G401.6 (cell line): ENCODE data around the gene ABHD2.
"Not testable (repeated sequence)": the region's sequence is repeated elsewhere in the genome, so short reads cannot be mapped to it uniquely, and the experiment has no call there.

ENCODE experiments used
- FAIRE-seq: peaks from 2 replicates; lab custom pipeline; 2012; peaks lifted over from hg19 to GRCh38; lab: Jason Lieb, UNC

Gene ABHD2

DNA sequence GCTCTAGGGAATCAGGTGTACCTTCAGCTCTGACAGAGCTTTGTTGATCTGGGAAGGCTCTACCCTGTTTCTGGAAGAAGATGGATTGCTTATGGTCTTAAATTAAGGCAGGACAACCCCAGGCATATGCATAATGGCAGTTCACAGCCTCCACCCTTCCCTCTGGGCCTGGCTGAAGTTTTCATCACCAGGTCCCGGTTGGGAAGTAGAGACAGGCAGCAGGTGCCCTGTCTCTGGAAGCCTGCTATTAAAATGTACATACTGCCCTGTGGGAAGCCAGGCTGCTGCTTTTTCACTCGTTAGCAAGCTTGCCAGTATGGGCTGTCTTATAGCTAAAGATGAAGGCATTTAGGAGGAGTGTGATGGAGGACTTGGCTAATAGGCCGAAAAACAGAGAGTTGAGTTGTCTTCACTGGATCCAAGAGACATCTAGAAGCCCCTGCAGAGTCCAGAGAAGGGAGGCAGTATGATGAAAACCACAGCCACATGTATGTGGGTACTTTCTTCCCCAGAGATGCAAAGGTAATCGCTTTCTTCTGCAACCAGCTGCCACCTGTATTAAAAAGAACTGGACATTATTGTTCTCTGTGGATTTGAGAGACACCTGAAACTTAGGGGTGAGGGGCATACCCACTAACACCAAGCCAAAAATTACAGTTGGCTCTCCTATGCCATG lies 34.4 kb downstream of the ABHD2 start:
- no peak for FAIRE-seq

DNA sequence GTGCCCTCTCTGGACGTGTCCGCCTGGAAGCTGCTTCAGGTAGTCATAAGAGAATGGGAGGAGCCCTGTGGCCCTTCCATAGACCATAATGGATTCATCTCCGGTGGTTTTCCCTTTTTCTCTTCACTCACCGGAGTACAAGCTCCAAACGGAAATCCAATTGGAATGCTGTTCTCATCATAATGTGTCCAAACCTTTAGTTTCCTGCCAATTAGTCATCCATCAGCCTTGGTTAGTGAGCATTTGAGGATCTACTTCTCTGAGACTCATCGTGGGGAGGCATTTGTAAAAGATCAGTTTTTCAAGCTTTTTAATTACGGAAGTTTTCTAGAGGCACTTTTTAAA lies 34.9 kb downstream of the ABHD2 start:
- no peak for FAIRE-seq

DNA sequence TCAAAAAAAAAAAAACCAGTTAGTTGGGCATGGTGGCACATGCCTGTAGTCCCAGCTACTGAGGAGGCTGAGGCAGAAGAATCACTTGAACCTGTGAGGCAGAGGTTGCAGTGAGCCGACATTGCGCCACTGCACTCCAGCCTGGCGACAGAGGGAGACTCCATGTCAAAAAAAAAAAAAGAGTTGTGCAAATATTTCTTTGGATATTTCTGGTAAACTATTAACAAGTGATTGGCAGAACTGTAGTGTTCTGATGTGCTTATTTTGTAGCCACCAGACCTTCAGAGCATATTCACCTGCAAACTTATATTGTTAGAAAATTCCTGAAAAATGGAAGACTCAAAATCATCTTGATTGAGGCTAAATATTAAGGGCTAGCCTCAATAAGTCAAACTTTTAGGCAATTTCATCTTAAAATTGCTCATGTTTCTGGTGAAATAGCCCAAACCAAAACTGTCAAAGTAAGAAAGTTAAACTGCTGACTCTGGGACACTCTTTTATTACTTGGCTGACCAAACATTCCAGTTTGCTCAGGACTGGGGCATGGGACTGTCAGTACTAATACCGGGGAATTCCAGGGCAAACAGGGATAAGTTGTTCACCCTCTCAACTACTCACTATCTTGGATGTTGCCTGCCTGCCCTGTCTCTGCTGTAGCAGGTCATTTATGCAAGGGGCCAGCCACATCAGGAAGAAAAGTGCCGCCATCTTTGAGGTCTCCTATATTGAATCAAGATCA lies 37.0 kb downstream of the ABHD2 start:
- no peak for FAIRE-seq

DNA sequence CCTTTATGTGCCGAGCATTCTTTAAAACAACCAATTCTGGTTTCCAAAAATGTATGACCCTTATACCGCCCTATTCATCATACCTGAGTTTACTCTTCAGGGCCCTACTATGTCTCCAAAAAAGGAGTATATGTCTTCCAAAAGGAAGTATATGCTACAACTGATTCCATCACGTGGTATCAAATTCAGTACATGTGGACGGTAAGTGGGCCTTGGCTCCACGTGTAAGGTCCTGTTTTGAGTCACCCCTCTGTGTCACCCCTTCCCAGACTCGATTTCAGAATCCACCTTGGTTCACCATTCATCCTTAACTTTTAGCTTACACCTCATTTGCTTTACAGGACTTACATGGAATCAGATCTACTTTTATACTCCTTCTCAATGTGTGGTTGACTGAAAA lies 37.8 kb downstream of the ABHD2 start:
- FAIRE-seq: no peak

DNA sequence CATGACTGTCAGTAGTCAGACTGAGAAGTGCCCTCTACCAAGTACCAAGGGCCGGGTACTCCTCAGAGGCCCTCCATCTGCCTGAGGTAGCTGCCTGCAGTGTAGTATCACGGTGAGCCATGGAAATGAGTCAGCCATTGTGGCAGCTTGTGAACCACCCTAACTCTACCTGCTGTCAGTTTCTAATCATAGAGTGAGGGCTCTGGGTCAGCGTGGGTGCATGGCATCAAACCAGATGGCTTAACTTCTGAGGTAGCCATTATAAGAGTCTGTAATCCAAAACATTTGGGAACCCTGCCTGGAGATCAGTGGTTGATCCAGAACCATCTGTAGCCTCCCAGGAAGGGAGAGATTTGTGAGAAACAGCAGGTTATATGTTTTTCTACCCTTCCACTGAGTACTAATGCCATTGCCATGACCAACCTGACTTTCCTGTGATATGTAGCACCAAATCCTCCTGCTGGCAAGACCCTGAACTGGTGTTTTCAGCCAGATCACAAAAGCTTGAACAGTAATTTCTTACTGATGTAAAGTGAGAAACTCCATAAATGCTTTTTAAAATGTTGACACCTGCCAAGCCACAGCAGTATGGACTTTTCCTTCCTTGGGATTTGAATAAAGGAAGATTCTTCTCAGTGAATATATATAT lies 38.9 kb downstream of the ABHD2 start:
- FAIRE-seq: no peak

DNA sequence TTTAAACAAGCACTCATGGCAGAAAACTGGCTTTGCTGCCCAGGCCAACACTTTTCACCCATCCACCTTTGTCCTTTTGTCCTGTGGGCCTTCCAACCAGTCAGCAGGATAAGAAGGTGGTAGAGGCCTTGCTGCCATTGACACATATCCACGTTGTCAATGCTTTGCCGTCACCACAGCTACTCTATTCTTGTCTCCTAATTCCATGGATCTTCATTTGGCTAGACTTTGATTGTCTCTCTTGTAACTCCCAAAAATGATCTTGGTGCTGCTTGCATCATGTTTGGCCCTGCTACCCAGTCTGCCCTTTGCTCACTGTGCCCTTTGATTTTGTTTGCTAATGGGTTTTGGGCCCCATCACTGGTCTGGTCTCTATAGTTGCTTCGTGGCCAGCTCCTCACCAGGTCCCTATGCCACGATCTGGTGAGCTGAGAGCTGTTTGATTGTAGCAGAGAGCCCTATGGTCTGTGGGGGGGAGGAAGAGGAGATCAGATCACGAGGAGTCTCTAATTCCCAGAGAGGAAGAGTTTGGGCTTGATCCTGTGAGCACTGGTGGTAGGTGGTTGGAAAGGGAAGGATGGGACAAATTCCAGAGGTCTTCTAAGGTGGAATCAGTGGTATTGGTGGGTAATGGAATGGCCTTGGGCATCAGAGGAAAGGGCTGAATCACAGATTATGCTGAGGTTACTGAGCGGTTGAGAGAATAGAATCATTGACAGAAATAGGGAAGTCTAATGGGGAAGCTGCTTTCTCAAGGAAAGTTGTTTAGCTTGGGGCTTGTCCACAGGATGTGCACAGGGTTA lies 40.3 kb downstream of the ABHD2 start:
- FAIRE-seq: no peak

DNA sequence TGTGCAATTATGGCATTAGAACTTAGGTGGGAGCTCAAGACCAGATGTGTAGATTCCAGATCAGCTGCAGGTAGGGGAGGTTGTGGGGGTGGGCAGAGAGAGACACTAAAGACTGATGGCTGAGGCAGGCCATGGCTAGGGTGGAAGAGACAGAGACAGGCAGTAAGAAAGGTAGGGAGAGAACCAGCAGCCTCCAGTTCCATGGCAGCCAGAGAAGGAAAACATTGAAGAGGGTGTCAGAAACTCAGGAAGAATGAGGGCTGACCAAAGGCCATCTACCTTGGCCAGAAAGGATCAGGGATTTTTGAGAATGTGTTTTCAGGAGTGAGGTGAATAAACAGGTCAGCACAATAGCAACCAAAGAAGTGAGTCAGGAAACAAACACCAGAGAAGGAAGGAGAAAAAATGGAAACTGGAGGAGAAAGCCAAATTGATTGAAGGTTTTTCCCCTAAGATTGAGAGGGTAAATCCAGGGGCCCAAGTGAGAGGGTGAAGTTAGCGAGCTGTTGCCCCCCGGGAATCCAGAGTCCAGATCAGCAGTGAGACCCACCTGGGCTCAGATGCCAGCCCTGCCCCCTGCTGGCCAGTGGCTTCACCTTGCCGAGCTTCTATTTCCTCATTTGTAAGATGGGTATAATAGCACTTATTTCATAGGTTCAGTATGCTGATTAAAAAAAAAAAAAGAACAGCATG lies 41.0 kb downstream of the ABHD2 start:
- no peak for FAIRE-seq

DNA sequence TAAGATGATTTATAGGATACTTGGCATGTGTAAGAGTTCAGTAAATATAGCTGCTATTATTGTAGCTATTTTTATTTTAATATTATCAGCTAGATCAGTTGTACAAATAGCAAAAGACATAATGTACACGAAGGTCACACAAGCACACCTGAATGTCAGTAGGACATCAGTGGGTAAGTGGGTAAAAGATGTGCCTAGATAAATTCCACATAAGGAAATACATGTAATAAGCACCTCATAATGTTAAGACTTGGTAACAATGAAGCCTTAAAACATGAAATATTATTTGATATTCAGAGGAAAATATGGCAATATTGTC lies 41.5 kb downstream of the ABHD2 start:
- FAIRE-seq: no peak

DNA sequence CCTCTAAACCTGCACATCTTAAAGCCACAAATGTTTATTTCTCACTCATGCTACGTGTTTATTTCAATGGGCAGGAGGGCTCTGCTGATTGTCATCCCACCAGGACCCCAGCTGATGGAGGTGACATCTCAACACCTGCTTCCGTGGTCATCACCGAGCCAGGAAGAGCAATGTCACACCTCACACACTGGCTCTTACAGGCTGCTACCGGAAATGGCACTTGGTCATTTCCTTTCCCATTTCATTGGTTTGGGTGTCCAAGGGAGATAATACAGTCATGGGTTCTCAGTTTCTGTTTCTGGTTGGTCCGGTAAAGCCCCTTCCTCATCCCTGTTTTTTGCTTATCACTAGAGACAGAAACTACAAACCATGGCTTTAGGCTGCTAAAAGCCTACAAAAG lies 41.9 kb downstream of the ABHD2 start:
- FAIRE-seq: no peak

DNA sequence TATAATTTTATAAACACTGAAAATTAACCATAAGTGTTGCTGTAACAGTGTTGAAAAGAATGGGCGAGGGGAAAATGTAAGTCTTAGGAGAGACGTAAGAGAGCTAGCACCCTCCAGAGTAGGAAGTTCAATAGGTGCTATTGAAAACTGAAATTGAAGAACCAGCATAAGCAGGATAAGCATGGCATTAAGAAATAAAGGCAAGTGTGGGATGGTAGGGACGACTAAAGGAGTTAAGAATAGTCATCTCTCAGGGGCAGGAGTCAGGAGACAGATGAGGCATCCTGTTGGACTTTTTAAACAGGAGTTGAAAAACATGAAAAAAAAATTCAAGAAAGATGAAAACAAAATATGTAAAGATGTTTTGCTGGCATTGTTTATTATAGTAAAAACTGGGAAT lies 43.5 kb downstream of the ABHD2 start:
- no peak for FAIRE-seq

DNA sequence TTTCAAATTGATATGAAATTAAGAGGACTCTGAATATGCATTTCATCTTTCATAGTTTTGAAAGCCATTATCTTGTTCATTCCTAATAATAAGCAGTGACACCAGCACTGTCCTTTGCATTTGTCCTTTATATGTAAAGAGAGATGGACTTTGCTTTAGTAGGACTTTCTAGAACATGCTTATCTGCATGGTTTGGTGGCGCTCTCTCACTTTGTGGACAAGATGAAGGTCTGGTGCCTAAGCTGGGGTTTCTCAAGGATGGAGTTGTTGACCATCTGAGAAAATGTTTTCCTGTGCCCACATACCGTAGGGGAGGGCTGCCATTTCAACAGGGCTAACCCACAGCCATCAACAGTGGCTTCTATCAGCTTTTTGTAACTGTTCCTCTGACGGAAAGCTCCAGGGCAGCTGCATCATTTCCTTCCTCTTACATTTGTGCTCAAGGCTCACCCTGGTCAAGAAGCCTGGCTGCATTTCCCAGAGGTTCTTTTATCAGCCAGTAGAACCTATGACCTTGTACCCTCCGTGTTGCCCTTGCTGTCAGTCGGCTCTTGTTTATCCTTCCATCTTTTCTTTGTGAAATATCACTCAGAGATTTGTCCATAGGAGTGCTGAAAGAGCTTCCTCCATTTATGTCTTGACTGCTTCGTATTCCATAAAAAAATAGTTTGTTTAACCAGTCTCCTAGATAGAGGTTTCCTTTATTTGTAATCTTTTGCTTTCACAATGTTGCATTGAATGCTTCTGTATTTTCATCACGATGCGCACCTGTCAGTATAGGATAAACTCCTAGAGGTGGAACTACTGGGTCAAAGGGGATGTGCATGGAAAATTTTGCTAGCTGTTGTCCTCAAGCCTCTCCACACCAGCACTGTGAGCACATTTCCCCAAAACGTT lies 44.6 kb downstream of the ABHD2 start:
- FAIRE-seq: no peak

DNA sequence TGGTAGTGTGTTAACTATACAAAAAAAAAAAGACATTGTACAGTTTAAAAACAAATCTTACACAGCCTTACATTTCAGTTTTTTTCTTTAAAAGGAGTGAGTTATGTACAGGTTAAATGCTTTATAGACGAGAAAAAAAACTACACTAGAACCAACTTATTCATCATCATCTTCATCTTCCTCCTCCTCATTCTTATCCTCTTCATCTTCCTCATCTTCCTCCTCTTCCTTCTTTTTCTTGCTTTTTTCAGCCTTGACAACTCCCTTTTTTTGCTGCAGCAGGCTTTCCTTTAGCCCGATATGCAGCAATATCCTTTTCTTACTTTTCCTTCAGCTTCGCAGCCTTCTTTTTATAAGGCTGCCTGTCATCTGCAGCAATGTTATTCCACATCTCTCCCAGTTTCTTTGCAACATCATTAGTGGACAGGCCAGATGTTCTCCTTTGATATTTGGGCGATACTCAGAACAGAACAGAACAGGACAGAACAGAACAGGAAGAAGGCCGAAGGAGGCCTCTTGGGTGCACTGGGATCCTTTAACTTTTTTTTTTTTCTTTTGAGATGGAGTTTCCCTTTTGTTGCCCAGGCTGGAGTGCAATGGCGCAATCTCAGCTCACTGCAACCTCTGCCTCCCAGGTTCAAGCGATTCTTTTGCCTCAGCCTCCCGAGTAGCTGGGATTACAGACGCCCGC lies 47.3 kb downstream of the ABHD2 start:
- not testable (repeated sequence) for FAIRE-seq

DNA sequence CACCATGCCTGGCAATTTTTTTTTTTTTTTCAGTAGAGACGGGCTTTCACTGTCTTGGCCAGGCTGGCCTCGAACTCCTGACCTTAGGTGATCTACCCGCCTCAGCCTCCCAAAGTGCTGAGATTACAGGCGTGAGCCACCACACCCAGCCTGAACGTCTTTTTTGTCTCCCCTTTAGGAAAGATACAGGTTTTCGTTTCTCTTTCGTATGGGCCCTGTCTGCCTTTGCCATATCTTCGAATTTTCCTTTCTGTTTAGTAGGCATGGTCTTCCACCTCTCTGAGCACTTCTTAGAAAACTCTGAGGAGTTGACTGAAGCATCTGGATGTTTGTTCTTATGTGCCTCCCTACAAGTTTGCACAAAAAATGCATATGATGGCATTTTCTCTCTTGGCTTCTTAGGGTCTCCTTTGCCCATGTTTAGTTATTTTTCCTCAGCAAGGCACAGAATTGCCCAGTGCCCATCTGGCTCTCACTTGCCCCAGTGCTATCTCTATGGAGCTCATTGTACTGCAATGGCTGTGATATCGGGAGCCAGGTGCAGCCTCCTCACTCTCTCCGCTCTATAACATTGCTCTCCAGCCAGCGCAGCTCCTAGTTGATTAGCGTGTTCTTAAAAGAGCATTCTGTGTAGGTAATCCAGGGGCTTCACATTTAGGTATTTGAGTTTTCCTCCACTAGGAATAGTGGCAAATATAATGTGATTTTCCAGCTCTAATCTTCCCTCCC lies 48.0 kb downstream of the ABHD2 start:
- no peak for FAIRE-seq

DNA sequence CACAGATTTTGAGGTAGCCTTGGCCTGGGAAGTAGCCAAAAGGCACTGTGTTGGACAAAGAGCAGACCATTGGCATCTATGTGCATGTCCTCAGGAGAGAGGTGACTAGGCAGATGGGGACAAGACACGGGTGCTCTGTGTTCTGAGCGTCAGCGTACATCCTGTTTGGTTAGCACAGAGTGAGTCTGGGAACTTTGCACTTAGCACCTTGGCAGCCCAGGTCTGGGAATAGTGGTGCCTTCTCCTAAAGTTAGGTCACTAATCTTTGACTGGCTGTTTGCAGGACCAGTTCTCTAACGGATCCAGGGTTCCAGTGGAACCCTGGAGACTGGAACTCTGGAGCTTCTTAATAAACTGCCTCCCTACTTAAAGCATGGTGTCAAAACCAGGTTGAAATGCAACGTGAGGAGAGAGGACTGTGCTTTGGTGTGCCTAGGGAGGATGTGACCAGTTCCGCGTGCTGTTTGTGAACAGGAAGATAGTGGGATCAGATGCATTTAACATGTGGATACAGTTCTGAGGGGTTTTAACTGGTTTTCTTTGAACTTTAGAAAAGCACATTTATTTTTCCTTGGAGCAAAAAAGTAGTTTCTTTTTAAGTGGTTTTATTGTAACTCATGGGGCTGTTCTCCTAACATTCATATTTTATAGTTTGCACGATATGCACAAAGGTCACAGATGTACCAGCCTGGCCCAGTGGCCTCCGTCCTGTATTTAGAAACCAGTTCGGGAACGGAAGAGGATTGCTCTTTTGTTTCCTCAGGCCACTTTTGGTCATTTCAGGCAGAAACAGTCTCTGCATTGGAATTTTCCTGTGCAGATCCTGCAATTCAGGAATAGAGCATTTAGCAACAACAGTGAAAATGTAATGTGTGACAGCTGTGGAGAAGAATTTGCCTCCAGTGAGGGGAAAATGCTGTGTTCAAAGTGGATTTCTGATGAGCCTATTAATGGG lies 48.8 kb downstream of the ABHD2 start:
- FAIRE-seq: no peak

DNA sequence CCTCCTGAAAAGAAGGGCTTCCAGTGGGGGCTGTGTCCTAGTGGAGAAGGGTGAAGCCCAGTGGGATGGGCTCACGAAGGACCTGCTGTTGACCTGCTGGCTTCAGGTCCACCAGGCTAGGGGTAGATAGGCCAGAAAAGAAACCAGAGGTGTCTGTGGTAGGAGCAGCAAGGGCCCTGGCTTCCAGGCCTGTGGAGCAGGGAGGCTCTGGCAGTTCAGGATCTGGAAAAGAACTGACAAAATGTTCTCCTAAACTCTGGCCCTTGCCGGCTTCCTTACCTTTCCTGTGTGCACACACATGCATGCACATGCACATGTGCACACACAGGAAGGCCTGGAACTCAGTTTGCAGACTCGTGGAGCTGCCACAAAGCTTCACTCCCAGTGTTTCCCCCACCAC lies 49.7 kb downstream of the ABHD2 start:
- no peak for FAIRE-seq

DNA sequence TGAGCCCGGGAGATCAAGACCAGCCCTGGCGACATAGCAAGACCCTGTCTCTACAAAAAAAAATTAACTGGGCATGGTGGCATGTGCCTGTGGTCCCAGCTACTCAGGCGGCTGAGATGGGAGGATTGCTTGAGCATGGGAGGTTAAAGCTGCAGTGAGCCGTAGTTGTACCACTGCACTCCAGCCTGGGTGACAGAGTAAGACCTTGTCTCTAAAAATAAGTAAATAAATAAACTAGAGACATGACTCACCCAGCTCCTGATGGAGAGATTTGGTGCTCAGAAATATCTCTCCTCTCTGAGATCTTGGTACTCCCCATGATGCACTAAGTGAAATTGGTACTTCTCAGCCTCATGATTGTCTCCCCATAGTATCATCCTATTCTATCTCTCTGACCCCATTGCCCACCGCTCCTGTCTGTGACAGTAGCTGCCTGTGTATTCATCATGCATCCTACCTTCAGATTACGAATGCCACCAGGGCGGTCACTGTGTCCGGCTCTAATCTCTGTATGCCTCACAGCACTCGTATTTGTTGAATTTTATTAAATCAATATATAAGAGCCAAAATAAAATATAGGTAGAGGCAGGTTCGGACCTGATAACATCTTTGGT lies 50.9 kb downstream of the ABHD2 start:
- FAIRE-seq: no peak

DNA sequence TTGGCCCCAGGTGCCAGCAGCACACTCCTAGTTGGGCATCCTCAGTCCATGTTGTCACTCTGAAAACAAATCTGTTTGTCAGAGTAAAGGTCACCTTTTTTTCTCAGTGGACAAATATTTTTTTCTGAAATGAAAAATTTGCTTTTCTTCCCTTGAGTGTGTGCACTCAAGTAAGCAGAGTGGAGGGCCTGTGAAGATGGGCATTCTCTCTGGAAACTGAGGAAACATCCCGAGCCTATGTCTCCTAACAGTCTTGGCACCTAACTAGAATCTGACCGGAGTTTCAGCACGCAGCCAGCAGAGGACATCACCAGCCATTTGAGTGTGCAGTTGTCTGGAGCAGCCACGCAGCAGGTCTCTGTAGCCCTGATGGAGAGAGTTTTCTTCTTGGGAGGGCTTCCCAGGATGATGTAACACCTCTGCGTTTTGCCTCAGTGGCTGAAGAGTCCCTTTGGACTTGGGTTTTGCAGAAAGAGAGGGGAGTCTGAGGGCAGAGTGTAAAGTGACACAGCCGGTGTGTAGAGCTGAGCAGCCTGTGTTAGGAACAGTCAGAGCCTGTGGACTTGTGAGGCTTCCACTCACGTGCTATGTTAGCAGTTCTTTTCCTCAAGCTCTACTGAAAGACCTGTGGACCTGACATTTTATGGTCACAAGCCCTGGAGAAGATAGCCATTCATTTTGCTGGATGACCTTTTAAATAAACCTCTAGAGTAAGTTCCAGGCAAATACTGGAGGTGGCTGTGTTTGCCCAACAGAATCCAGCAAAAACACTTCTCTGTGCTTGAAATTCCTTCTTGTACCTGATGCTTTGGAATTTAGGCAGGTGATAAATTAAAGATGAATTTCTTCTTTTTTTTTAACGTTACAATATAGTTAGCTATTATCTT lies 51.6 kb downstream of the ABHD2 start:
- no peak for FAIRE-seq
